WTC11 (cell line): ENCODE measurements around the gene SPOP.

ENCODE experiments used
- CREM ChIP-seq: sonication (generic); formaldehyde crosslinking; IDR thresholded peaks from 2 replicates; pipeline ENCODE4 v1.8.1; 2022; ENCODE audit warnings: mild to moderate bottlenecking, missing genetic modification reagents, moderate library complexity
- NFYB ChIP-seq: sonication (generic); formaldehyde crosslinking; conservative IDR thresholded peaks from 2 replicates; pipeline ENCODE4 v1.8.0; 2022; ENCODE audit warnings: low read depth, missing genetic modification reagents
- NR3C1 ChIP-seq: sonication (generic); formaldehyde crosslinking; conservative IDR thresholded peaks from 2 replicates; pipeline ENCODE4 v1.8.1; 2023; ENCODE audit warnings: low read depth, mild to moderate bottlenecking, missing genetic modification reagents
- SOX15 ChIP-seq: fragments of 250-450 bp; sonication (Bioruptor Pico); IDR thresholded peaks from 2 replicates; pipeline ENCODE4 v1.9.0; 2021; ENCODE audit warnings: mild to moderate bottlenecking
- TF ChIP-seq, protein P1 (sequence below): fragments of 200-600 bp; IDR thresholded peaks from 2 replicates; pipeline ENCODE4 v1.8.0; 2022; ENCODE audit warnings: antibody characterized with exemption
- TF ChIP-seq, protein P2 (sequence below): fragments of 250-450 bp; sonication (Bioruptor Pico); IDR thresholded peaks from 2 replicates; pipeline ENCODE4 v1.9.0; 2021; ENCODE audit warnings: mild to moderate bottlenecking, borderline replicate concordance

DNA sequence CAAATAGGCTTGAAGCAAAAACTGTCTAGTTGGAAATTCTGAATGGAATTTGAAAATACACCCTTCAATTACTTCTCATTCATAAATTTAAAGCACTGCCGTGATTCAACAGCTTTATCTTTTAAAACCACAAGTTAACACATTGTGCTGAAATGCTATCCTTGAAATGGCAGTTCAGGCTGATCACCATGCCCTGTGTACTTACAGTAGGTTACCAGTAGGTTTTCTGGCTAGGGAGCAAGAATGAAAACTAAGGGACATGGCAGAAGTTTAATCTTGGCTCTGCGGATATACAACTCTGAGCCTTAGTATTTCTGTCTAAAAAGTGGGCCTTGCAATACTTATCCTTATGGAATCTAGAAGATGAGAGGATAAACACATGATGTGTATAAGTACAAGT lies 74.2 kb downstream of the SPOP start:
- TF ChIP-seq, protein P1, sequence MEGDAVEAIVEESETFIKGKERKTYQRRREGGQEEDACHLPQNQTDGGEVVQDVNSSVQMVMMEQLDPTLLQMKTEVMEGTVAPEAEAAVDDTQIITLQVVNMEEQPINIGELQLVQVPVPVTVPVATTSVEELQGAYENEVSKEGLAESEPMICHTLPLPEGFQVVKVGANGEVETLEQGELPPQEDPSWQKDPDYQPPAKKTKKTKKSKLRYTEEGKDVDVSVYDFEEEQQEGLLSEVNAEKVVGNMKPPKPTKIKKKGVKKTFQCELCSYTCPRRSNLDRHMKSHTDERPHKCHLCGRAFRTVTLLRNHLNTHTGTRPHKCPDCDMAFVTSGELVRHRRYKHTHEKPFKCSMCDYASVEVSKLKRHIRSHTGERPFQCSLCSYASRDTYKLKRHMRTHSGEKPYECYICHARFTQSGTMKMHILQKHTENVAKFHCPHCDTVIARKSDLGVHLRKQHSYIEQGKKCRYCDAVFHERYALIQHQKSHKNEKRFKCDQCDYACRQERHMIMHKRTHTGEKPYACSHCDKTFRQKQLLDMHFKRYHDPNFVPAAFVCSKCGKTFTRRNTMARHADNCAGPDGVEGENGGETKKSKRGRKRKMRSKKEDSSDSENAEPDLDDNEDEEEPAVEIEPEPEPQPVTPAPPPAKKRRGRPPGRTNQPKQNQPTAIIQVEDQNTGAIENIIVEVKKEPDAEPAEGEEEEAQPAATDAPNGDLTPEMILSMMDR: no peak
- TF ChIP-seq, protein P2, sequence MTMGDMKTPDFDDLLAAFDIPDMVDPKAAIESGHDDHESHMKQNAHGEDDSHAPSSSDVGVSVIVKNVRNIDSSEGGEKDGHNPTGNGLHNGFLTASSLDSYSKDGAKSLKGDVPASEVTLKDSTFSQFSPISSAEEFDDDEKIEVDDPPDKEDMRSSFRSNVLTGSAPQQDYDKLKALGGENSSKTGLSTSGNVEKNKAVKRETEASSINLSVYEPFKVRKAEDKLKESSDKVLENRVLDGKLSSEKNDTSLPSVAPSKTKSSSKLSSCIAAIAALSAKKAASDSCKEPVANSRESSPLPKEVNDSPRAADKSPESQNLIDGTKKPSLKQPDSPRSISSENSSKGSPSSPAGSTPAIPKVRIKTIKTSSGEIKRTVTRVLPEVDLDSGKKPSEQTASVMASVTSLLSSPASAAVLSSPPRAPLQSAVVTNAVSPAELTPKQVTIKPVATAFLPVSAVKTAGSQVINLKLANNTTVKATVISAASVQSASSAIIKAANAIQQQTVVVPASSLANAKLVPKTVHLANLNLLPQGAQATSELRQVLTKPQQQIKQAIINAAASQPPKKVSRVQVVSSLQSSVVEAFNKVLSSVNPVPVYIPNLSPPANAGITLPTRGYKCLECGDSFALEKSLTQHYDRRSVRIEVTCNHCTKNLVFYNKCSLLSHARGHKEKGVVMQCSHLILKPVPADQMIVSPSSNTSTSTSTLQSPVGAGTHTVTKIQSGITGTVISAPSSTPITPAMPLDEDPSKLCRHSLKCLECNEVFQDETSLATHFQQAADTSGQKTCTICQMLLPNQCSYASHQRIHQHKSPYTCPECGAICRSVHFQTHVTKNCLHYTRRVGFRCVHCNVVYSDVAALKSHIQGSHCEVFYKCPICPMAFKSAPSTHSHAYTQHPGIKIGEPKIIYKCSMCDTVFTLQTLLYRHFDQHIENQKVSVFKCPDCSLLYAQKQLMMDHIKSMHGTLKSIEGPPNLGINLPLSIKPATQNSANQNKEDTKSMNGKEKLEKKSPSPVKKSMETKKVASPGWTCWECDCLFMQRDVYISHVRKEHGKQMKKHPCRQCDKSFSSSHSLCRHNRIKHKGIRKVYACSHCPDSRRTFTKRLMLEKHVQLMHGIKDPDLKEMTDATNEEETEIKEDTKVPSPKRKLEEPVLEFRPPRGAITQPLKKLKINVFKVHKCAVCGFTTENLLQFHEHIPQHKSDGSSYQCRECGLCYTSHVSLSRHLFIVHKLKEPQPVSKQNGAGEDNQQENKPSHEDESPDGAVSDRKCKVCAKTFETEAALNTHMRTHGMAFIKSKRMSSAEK (CRISPR knock-in tag): no peak
- no peak for TF ChIP-seq NR3C1 (CRISPR knock-in tag)
- TF ChIP-seq SOX15 (CRISPR knock-in tag): no peak
- no peak for TF ChIP-seq CREM (CRISPR knock-in tag)
- no peak for TF ChIP-seq NFYB (CRISPR knock-in tag)
